HG02610 (cell line): ENCODE data around the gene CYP2J2.
"Not testable (repeated sequence)": the region's sequence is repeated elsewhere in the genome, so short reads cannot be mapped to it uniquely, and the experiment has no call there.

Source experiments
- ATAC-seq: cut with Tn5 transposase; IDR thresholded peaks from one replicate; pipeline ENCODE4 v1.9.1; 2021; ENCODE audit warnings: mild to moderate bottlenecking, moderate library complexity; ENCODE audit not compliant: unreplicated experiment

Gene CYP2J2

GRCh38 chr1:59877108-59877682 lies 49.4 kb downstream of the CYP2J2 start:
- ATAC-seq: no peak

GRCh38 chr1:59871746-59872145 lies 54.8 kb downstream of the CYP2J2 start:
- no peak for ATAC-seq

DNA sequence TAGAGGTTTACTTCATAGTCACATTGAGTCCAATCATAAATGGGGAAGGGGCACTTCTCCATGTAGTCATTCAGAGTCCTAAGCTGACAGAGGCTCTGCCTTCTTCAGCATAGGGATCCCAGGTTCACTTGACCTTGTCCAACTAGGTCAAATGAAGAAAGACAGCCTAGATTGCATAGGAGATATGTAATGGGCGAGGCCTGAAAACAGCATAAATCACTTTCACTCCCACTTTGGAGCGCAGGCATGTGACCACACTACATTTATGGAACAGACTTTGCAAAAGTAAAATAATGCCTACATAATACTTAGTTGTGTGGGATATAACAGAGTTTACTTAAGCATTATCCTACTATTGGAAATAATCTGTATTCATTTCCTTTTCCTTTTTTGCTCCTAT lies 60.1 kb downstream of the CYP2J2 start:
- ATAC-seq: no peak

GRCh38 chr1:59857679-59858354 lies 68.8 kb downstream of the CYP2J2 start:
- ATAC-seq: no peak

DNA sequence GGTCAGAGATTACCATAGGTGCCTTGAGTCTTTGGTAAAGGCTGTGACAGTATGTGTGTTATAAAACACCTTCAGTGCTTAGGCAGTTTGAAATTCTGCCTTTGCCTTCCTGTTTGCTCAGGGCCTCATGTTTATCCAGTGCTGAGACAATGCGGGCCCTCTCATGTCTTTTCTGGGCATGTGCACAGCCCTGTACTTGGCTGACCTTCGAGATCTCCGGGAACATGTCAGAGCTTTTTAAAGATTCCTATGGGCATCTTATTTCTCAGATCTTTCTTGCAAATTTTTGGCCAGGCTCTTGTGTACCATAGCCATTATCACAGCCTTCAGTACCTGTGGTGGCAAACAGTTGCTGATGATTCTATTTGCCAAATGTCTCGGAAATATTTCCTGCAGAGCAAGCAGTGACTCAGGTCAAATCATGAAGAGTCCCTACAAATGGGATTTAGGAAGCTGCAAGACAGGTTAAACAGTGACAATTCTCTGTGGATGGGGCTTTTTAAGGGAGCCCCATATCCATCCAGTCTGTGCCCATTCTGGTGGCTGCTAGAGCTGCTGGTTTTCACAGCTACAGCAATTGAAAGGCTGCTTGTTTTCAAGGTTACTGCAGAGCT lies 69.7 kb downstream of the CYP2J2 start:
- ATAC-seq: no peak

DNA sequence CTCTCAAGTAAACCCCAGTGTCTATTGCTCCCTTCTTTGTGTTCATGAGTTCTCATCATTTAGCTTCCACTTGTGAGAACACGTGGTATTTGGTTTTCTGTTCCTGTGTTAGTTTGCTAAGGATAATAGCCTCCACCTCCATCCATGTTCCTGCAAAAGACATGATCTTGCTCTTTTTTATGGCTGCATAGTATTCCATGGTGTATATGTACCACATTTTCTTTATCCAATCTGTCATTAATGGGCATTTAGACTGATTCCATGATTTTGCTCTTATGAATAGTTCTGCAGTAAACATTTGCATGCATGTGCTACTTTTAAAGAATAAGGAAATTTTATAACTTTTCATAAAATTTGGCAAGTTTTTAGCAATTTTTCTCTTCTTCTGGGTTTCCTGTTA lies 71.3 kb downstream of the CYP2J2 start:
- not testable (repeated sequence) for ATAC-seq

GRCh38 chr1:59852117-59852516 lies 74.5 kb downstream of the CYP2J2 start:
- ATAC-seq: no peak

DNA sequence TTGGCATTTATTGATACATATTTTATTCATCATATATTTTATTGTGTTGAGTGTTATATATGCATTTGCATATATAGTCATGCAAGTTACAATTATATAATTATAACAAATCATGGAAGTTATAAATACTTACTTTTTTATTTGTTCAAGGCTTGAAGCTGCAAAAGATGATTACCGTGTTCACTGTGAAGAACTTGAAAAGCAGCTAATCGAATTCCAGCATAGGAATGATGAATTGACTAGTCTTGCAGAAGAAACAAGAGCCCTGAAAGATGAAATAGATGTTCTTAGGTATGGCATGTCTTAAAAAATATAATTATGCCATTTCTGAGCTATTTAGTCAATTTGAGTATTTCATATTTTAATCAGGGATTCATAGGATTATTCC lies 79.7 kb downstream of the CYP2J2 start:
- no peak for ATAC-seq

GRCh38 chr1:59846209-59846894 lies 80.2 kb downstream of the CYP2J2 start:
- no peak for ATAC-seq

DNA sequence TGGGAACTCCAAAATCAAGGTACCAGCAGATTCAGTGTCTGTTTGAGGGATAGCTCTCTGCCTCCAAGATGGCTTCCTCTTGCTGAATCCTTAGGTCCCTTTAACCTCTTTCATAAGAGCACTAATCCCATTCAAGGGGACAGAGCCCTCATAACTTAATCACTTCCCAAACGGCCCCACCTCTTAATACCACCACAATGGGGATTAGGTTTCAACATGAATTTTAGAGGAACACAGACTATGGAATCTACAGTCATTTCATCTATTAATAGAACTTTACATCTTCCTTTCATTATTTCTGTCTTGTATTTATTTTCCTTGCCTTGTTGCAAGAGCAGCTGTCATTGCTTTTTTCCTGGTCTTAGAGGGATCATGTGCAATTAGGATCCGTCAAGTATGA lies 81.5 kb downstream of the CYP2J2 start:
- no peak for ATAC-seq
